ENCODE data around the gene HDGFL3. TPM values are rescaled to one million over a fixed set of nuclear protein-coding genes. Genes with fewer than 3 reads are reported as not detected.
"Not testable (repeated sequence)": the region's sequence is repeated elsewhere in the genome, so short reads cannot be mapped to it uniquely, and the experiment has no call there.

The HDGFL3 gene
- total RNA-seq, 2 experiments from 2014 or later: 7.1 to 8.0 TPM

DNA sequence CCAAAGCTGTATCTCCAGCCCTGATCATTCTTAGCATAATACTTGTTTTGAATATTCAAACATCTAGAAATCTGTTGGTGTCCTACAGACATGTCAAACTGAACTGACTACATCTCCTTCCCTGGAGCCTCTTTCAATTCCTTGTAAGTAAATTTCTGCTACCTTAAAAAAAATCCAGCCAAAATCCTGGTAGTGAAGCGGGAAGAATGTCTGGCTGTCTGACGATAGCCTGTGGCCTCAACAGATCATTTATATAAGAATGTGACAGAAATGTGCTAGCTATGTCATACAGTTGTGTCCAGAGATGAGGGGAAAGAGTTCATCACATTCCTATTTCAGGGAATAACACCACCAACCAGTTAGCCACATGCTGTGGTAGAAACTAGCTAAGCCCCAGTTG lies 118.7 kb downstream of the HDGFL3 start:
- Mint-ChIP-seq H3K36me3 (no peaks in the 10 kb centered on the region), H3K9me3 (no peaks in the 10 kb centered on the region), H3K27me3 (peaks cover 16% of the 10 kb centered on the region), H3K4me1 (ENCODE audit: low read depth) (peaks cover 6% of the 10 kb centered on the region), H3K4me3 (no peak overlapping the region), H3K27ac (no peak overlapping the region)
- intact Hi-C loops (cut with micrococcal nuclease): no loop called here
- ChIA-PET CTCF (no interaction called here), POLR2A (no interaction called here)
- no peak for DNase-seq

DNA sequence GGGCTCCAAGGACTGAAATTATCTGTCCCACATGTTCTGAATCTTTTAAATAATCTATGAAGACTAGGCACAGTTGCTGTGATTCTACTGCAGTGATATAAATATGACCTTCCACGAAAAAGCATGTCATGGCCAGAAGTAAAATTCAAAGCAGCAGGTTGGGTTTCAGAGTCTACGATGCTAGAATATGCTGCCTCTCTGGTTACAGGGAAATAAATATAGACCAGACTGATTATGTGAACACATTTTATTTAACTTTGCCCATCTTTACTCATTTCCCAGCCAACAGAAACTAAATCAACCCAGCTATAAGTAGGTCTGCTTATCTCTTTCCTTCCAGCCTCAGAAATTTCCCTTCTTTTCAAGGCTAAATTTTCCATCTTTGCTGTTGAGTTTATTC lies 120.0 kb downstream of the HDGFL3 start:
- CTCF ChIA-PET: interaction anchor here (0.6 kb wide), 1 partner anchor 33 kb away, joined by 3 read pairs; no protein-coding TSS in a partner anchor
- H3K9me3 Mint-ChIP-seq: no peaks in the 10 kb centered on the region
- H3K27ac Mint-ChIP-seq: no peak overlapping the region
- POLR2A ChIA-PET: no interaction called here
- peaks cover 17% of the 10 kb centered on the region for H3K27me3 Mint-ChIP-seq
- no peaks in the 10 kb centered on the region for H3K36me3 Mint-ChIP-seq
- DNase-seq: no peak
- intact Hi-C loops (cut with micrococcal nuclease): no loop called here
- no peak overlapping the region for H3K4me3 Mint-ChIP-seq
- H3K4me1 Mint-ChIP-seq (ENCODE audit: low read depth): peaks cover 6% of the 10 kb centered on the region

DNA sequence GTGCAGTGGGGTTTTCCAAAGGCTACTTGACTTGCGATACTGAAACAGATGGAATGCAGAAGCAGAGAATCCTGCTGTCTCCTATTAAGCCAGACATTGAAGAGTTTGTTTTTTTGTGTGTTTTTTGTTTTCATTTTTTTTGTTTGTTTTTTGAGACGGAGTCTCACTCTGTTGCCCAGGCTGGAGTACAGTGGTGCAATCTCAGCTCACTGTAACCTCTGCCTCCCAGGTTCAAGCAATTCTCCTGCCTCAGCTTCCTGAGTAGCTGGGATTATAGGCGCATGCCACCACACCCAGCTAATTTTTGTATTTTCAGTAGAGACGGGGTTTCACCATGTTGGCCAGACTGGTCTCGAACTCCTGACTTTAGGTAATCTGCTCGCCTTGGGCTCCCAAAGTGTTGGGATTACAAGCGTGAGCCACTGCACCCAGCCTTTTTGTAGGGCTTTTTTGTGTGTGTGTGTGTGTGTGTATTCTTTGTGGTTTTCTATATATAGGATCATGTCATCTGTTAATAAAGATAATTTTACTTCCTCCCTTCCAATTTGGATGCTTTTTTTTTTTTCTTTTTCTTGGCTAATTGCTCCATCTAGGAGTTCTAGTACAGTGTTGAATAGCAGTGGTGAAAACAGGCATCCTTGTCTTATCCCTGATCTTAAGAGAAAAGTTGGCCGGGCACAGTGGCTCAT lies 121.6 kb downstream of the HDGFL3 start:
- H3K27me3 Mint-ChIP-seq: peaks cover 17% of the 10 kb centered on the region
- DNase-seq; CTCF ChIA-PET; H3K36me3 Mint-ChIP-seq; H3K4me1 Mint-ChIP-seq (ENCODE audit: low read depth); intact Hi-C loops (cut with micrococcal nuclease); H3K27ac Mint-ChIP-seq; POLR2A ChIA-PET; H3K9me3 Mint-ChIP-seq; H3K4me3 Mint-ChIP-seq: not testable (repeated sequence)

DNA sequence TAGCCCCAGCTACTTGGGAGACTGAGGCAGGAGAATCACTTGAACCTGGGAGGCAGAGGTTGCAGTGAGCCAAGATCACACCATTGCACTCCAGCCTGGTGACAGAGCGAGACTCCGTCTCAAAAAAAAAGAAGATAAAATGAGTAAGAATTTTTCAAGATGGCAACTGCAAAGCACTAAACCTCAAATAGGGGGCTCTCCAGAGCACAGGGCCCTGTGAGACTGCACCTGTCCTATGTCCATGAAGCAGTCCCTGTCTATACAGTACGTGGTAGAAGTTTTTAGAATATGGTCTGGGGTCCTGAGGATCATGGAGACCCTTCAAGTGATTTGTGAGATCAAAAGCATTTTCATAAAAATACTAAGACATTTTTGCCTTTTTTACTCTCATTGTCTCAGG lies 122.2 kb downstream of the HDGFL3 start:
- POLR2A ChIA-PET; CTCF ChIA-PET; H3K36me3 Mint-ChIP-seq; intact Hi-C loops (cut with micrococcal nuclease); H3K9me3 Mint-ChIP-seq; H3K4me3 Mint-ChIP-seq; H3K4me1 Mint-ChIP-seq (ENCODE audit: low read depth); DNase-seq; H3K27ac Mint-ChIP-seq: not testable (repeated sequence)
- peaks cover 17% of the 10 kb centered on the region for H3K27me3 Mint-ChIP-seq

DNA sequence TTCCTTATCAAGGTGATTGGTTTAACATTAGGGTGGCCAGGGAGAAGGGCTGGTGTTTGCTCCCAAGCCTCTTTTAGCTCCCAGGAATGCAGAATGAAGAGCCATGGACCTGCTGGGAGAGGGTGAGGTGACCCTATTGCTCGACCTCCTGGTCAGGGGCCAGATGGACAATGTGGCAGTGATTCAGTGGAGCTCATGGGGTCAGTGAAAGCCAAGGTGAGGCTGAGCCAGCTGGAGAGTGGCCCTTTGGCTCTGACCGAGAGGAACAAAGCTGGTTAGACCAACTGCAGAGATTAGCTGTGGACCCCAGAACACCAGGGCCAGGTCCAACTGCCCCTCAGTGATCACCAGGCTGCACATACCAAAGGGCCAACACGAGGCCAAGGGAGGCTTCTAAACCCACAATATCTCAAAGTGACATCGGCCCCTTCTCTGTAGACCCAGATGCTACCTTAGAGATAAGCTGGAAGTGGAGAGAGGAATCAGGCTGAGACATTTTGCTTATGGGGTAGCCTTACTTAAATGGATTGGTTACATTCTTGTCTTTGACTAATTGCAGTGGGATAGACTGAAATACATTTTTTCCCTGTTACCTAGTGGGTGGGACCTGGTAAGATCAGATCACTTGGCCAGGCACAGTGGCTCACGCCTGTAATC lies 124.8 kb downstream of the HDGFL3 start:
- intact Hi-C loops (cut with micrococcal nuclease): no loop called here
- no peak for DNase-seq
- Mint-ChIP-seq H3K27ac (no peak overlapping the region), H3K27me3 (peaks cover 23% of the 10 kb centered on the region), H3K4me3 (no peak overlapping the region), H3K9me3 (no peaks in the 10 kb centered on the region), H3K4me1 (ENCODE audit: low read depth) (peaks cover 2% of the 10 kb centered on the region), H3K36me3 (no peaks in the 10 kb centered on the region)
- ChIA-PET POLR2A (no interaction called here), CTCF (no interaction called here)

DNA sequence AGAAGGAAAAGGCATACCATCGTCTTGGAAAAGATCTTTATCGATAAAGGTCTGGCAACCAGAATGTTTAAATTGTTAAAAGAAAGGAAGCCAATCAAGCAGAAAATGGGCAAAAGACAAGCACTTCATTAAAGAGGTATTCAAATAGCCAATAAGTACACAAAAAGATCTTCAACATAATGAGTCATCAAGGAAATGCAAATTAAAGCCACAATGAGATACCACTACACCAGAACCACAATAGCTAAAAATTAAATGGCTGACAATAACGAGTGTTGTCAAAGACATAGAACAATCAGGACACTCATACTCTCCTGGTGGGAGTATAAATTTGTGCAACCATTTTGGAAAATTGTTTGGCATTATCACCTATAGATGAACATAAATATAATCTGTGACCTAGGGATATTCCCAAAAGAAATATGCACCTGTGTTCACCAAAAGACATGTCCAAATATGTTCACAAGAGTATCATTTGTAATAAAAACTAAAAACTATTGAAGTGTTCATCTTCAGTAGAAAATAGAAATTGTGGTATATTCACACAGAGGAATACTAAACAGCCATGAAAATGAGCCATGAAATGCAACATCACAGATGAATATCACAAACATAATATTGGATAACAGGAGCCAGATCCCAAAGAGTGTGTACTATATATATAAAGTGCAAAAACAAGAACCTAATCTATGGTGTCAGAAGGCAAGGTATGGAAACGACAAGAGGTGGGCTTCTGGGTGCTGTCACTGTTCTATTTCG lies 126.2 kb downstream of the HDGFL3 start:
- ChIA-PET CTCF (interaction anchor here (1.4 kb wide), 1 partner anchor 9 kb away, joined by 4 read pairs; no protein-coding TSS in a partner anchor), POLR2A (no interaction called here)
- Mint-ChIP-seq H3K27me3 (peaks cover 27% of the 10 kb centered on the region), H3K4me1 (ENCODE audit: low read depth) (peaks cover 2% of the 10 kb centered on the region), H3K4me3 (no peak overlapping the region), H3K36me3 (no peaks in the 10 kb centered on the region), H3K27ac (no peak overlapping the region), H3K9me3 (no peaks in the 10 kb centered on the region)
- intact Hi-C loops (cut with micrococcal nuclease): no loop called here
- DNase-seq: no peak

DNA sequence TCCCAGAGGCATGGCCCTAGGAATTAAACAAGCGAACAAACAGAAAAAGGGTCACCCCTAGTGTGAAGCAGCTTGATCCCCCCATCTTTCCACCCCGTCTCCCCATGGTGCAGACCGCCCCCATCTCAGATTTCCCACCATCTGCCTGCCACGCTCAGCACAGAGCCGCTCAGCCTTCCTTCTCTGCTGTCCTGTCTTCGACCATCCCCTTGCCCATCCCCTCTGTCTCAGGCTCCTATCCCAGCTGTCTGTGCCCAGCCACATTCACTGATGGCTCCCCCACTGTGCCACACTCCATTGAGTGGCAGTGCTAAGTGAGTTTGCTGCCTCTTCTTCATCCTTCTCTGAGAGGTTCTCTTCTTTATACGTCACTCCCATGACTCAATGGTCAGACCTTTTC lies 128.9 kb downstream of the HDGFL3 start:
- H3K36me3 Mint-ChIP-seq: peaks cover 4% of the 10 kb centered on the region
- intact Hi-C loops (cut with micrococcal nuclease): no loop called here

More for the DNA sequence above, 128.9 kb downstream of the HDGFL3 start:
- CTCF ChIA-PET: no interaction called here
- H3K9me3 Mint-ChIP-seq: peaks cover 11% of the 10 kb centered on the region
- POLR2A ChIA-PET: no interaction called here
- peaks cover 27% of the 10 kb centered on the region for H3K27me3 Mint-ChIP-seq
- peaks cover 2% of the 10 kb centered on the region for H3K4me1 Mint-ChIP-seq (ENCODE audit: low read depth)
- H3K4me3 Mint-ChIP-seq: no peak overlapping the region
- H3K27ac Mint-ChIP-seq: no peak overlapping the region
- DNase-seq: no peak

Other genes with a start within 250 kb of the HDGFL3 start
- gene RAMAC, start 221.6 kb downstream of the HDGFL3 start, total RNA-seq: 10 to 100 TPM; 19.0 to 20.2 TPM
- 10 to 100 TPM; 21.8 to 26.3 TPM for gene C15orf40, start 196.2 kb downstream of the HDGFL3 start, total RNA-seq
- gene BTBD1, start 140.6 kb downstream of the HDGFL3 start, total RNA-seq: 10 to 100 TPM; 52.9 to 53.3 TPM
- gene TM6SF1, start 100.2 kb downstream of the HDGFL3 start, total RNA-seq: 1 to 10 TPM; 1.9 to 2.2 TPM
- not detected for gene BNC1, start 76.8 kb upstream of the HDGFL3 start, total RNA-seq
- gene SH3GL3, start 239.5 kb upstream of the HDGFL3 start, total RNA-seq: not detected

Measured in activated CD4-positive, alpha-beta memory T cell treated with anti-CD3 and anti-CD28 coated beads for 36 hours (primary cell).